ENCODE data around the gene SMC6. TPM values are rescaled to one million over a fixed set of nuclear protein-coding genes. Genes with fewer than 3 reads are reported as not detected.

SMC6 gene
- total RNA-seq, 1 experiment from 2014 or later = 40.3 TPM

GRCh38 chr2:17717666-17718065 lies 35.9 kb downstream of the SMC6 start:
- Mint-ChIP-seq H3K4me1 (no peaks in the 10 kb centered on the region), H3K36me3 (ENCODE audit: insufficient read depth in 1 of 3, low read depth in 3 of 3) (peaks cover 20 to 69% (median 64%) of the 10 kb centered on the region in 3 experiments; a peak in 5 of 7 replicates), H3K9me3 (no peaks in the 10 kb centered on the region), H3K27ac (no peak overlapping the region), H3K4me3 (no peak overlapping the region), H3K27me3 (ENCODE audit: low read depth) (no peaks in the 10 kb centered on the region; the same call in 1 of the 2 replicates)
- Histone ChIP-seq H2AK5ac (ENCODE audit: insufficient read length, low read length) (no peak overlapping the region), H3K9me3 (ENCODE audit: control insufficient read depth, low read depth, low read length) (no peaks in the 10 kb centered on the region), H2BK12ac (ENCODE audit: insufficient read length, low read depth, low read length) (no peak overlapping the region), H3K27ac (ENCODE audit: insufficient read length, low read depth, low read length) (no peak overlapping the region), H3K14ac (ENCODE audit: insufficient read depth, low read length) (no peak overlapping the region), H2BK15ac (ENCODE audit: low read depth, low read length) (no peak overlapping the region), H4K5ac (ENCODE audit: insufficient read length, low read depth, low read length) (no peak overlapping the region), H3K9ac (ENCODE audit: extremely low read depth, insufficient read length, low read length) (no peak overlapping the region), H4K91ac (ENCODE audit: insufficient read length, low read depth, low read length) (no peak overlapping the region), H2BK120ac (ENCODE audit: low read depth, low read length, poor library complexity, severe bottlenecking) (no peak overlapping the region), H3K79me1 (ENCODE audit: insufficient read depth, low read depth, low read length, poor library complexity, severe bottlenecking) (no peaks in the 10 kb centered on the region), H4K20me1 (ENCODE audit: control insufficient read depth, insufficient read depth, insufficient read length) (no peaks in the 10 kb centered on the region), H3K79me2 (ENCODE audit: insufficient read depth, low read length) (no peaks in the 10 kb centered on the region), H2BK5ac (ENCODE audit: insufficient read length, low read length) (no peak overlapping the region), H4K8ac (replicated peaks; ENCODE audit: insufficient read length, low read depth, low read length) (no peak overlapping the region), H3K4ac (ENCODE audit: low read depth, low read length) (no peak overlapping the region), H3K56ac (ENCODE audit: insufficient read length, low read depth, low read length) (no peak overlapping the region), H3K27me3 (ENCODE audit: insufficient read depth, low read length) (no peaks in the 10 kb centered on the region), H2BK20ac (ENCODE audit: low read depth, low read length, poor library complexity, severe bottlenecking) (no peak overlapping the region), H3K4me1 (ENCODE audit: insufficient read depth, low read length) (no peaks in the 10 kb centered on the region), H3K23ac (ENCODE audit: insufficient read length, low read depth, low read length) (no peak overlapping the region), H3K23me2 (ENCODE audit: insufficient read length, low read depth, low read length, poor library complexity, severe bottlenecking) (no peaks in the 10 kb centered on the region), H3T11ph (ENCODE audit: low read length) (no peak overlapping the region), H2AFZ (ENCODE audit: low read length) (no peak overlapping the region), H3K4me2 (ENCODE audit: insufficient read depth, insufficient read length, low read length) (no peak overlapping the region), H3K18ac (ENCODE audit: insufficient read length, low read depth, low read length) (no peak overlapping the region)
- no CpG with 5 or more reads among the region's 4 CpGs for WGBS (ENCODE audit: extremely low coverage, insufficient read length, low lambda C conversion rate)
- no peak for TF ChIP-seq CTCF (conservative IDR thresholded peaks at IDR 0.05)
- DNase-seq = no peak
